ENCODE data around the gene LEKR1.
"Not testable (repeated sequence)": the region's sequence is repeated elsewhere in the genome, so short reads cannot be mapped to it uniquely, and the experiment has no call there.

GRCh38 chr3:156897851-156898250 lies 71.7 kb downstream of the LEKR1 start:
- not testable (repeated sequence) for TF ChIP-seq TCF4 (CRISPR knock-in tag; IDR thresholded peaks at IDR 0.05; ENCODE audit: borderline replicate concordance); ZC3H10 (CRISPR knock-in tag; IDR thresholded peaks at IDR 0.05); PATZ1 (CRISPR knock-in tag; IDR thresholded peaks at IDR 0.05; ENCODE audit: borderline replicate concordance); ZNF70 (CRISPR knock-in tag; IDR thresholded peaks at IDR 0.05); ESRRG (CRISPR knock-in tag; IDR thresholded peaks at IDR 0.05); ZNF8 (CRISPR knock-in tag; IDR thresholded peaks at IDR 0.05); PPARA (CRISPR knock-in tag; IDR thresholded peaks at IDR 0.05; ENCODE audit: borderline replicate concordance); SNAI2 (CRISPR knock-in tag; IDR thresholded peaks at IDR 0.05); ARNTL (CRISPR knock-in tag; IDR thresholded peaks at IDR 0.05; ENCODE audit: borderline replicate concordance, low read depth); ZFP3 (CRISPR knock-in tag; IDR thresholded peaks at IDR 0.05)
- TF ChIP-seq, protein P1, sequence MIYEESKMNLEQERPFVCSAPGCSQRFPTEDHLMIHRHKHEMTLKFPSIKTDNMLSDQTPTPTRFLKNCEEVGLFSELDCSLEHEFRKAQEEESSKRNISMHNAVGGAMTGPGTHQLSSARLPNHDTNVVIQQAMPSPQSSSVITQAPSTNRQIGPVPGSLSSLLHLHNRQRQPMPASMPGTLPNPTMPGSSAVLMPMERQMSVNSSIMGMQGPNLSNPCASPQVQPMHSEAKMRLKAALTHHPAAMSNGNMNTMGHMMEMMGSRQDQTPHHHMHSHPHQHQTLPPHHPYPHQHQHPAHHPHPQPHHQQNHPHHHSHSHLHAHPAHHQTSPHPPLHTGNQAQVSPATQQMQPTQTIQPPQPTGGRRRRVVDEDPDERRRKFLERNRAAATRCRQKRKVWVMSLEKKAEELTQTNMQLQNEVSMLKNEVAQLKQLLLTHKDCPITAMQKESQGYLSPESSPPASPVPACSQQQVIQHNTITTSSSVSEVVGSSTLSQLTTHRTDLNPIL (CRISPR knock-in tag; IDR thresholded peaks at IDR 0.05; ENCODE audit: low read depth), result not testable (repeated sequence)
